Measurements from ENCODE around the gene TXLNG.

DNA sequence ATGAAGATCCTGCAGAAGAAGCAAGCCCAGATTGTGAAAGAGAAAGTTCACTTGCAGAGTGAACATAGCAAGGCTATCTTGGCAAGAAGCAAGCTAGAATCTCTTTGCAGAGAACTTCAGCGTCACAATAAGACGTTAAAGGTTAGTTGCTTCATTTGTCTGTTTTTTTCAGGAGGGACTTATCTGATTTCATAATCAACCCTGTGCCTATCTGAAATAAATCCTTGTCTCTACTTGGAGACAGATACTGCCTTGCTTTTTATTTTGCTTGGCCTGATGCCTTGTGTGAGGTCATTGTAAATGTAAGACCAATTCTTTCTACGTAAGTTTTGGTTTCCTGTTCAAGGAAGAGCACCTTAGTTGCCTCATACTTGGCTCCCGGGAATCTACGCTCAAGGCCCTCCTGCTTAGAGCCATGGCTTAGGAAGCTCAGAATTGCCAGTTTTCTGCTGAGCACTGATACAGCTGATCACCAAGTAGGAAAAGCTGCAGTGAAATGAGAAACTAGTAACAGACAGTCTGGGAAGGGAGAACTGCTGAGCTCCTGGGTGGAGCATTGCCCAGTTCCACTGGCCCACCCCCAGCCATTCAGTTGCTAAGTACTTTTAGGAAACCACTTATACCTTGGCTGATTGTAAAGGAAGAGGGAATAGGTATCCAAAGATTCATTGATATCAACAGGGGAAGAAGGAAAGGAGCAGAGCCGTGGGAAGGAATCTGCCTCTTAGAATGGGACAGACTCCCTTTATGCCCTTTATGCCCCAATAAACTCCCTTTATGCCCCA lies 42.0 kb downstream of the TXLNG start:
- TF ChIP-seq, protein P1, sequence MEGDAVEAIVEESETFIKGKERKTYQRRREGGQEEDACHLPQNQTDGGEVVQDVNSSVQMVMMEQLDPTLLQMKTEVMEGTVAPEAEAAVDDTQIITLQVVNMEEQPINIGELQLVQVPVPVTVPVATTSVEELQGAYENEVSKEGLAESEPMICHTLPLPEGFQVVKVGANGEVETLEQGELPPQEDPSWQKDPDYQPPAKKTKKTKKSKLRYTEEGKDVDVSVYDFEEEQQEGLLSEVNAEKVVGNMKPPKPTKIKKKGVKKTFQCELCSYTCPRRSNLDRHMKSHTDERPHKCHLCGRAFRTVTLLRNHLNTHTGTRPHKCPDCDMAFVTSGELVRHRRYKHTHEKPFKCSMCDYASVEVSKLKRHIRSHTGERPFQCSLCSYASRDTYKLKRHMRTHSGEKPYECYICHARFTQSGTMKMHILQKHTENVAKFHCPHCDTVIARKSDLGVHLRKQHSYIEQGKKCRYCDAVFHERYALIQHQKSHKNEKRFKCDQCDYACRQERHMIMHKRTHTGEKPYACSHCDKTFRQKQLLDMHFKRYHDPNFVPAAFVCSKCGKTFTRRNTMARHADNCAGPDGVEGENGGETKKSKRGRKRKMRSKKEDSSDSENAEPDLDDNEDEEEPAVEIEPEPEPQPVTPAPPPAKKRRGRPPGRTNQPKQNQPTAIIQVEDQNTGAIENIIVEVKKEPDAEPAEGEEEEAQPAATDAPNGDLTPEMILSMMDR (IDR thresholded peaks at IDR 0.05) = no peak
- TF ChIP-seq POLR2A (IDR thresholded peaks at IDR 0.05) = no peak

All from ovary (tissue), 3 donors.